HCT116 (cell line): Measurements from ENCODE around the gene ZMYND12. TPM values are rescaled to one million over a fixed set of nuclear protein-coding genes. Genes with fewer than 3 reads are reported as not detected.

Experiments
- ATAC-seq: fragments of 200-7000 bp; cut with Tn5 transposase; 2 replicates; pipeline ENCODE4 v1.9.1; 2020; ENCODE audit warnings: mild to moderate bottlenecking, moderate library complexity
- BruUV-seq: library from RNA; stranded (reverse); fragments of 400-500 nt; replicated peaks from 2 replicates; lab custom pipeline; 2021; lab: Mats Ljungman, UMichigan
- CTCF ChIA-PET: fragments of 300-600 bp; sonication (Branson Sonifier 250); formaldehyde crosslinking; loops from one replicate; lab custom pipeline; 2021; ENCODE audit warnings: antibody characterized with exemption; lab: Charles Lee
- POLR2A ChIA-PET: fragments of 300-600, 350-600 bp; sonication (Branson Sonifier 250); formaldehyde crosslinking; loops from one replicate; lab custom pipeline; 2021; ENCODE audit warnings: antibody characterized with exemption; lab: Charles Lee
- RAD21 ChIA-PET, 2 experiments: fragments of 300-600 bp; sonication (Branson Sonifier 250); formaldehyde crosslinking; loops; one replicate each; lab custom pipeline; 2023; ENCODE audit warnings: low total read pairs in 2 of 2; ENCODE audit not compliant: uncharacterized antibody in 2 of 2, unreplicated experiment in 2 of 2, low non-redundant PET in 1 of 2; lab: Charles Lee
- DNase-seq: peaks from one replicate; pipeline ENCODE4 v3.0.0-alpha.2; 2010; ENCODE audit warnings: low read depth, low spot score
- H2AFZ ChIP-seq: fragments of 200-600 bp; shearing (Covaris generic), sonication (generic); 2 replicates; pipeline ENCODE4 v1.6.1; 2017; ENCODE audit warnings: low read depth, mixed run types, mixed read lengths, antibody characterized with exemption, low read length; ENCODE audit not compliant: poor library complexity, severe bottlenecking
- H3K27ac ChIP-seq: 2 replicates; pipeline ENCODE4 v1.5.1; 2012; ENCODE audit warnings: low read depth, low read length
- H3K27me3 ChIP-seq: fragments of 200-600 bp; sonication (generic); 2 replicates; pipeline ENCODE4 v1.6.1; 2016; ENCODE audit warnings: mixed run types, low read length, mixed read lengths; ENCODE audit not compliant: insufficient read depth
- H3K36me3 ChIP-seq, 2 experiments: fragments of 200-500 bp in 1 of 2; fragments of 200-600 bp in 1 of 2; sonication (Bioruptor generic) in 1 of 2; sonication (generic) in 1 of 2; 2 replicates each; pipeline versions ENCODE4 v1.5.1 to v1.6.1; 2014 to 2016; ENCODE audit warnings: low read length in 2 of 2, inconsistent platforms in 1 of 2, mixed read lengths in 1 of 2, mixed run types in 1 of 2; ENCODE audit not compliant: insufficient read depth in 2 of 2, control insufficient read depth in 1 of 2
- H3K4me1 ChIP-seq, 2 experiments: fragments of 200-600 bp in 1 of 2; sonication (generic) in 1 of 2; 2 replicates each; pipeline versions ENCODE4 v1.5.1 to v1.6.1; 2012 to 2017; ENCODE audit warnings: low read length in 2 of 2, inconsistent platforms in 1 of 2, mild to moderate bottlenecking in 1 of 2, mixed read lengths in 1 of 2, mixed run types in 1 of 2, moderate library complexity in 1 of 2; ENCODE audit not compliant: insufficient read depth in 2 of 2, control insufficient read depth in 1 of 2
- H3K4me2 ChIP-seq: fragments of 200-600 bp; sonication (generic); 2 replicates; pipeline ENCODE4 v1.6.1; 2017; ENCODE audit warnings: mixed run types, low read length, mixed read lengths
- H3K4me3 ChIP-seq, 2 experiments: fragments of 200-600 bp in 1 of 2; sonication (generic) in 1 of 2; replicated peaks in 1 of 2; 2 replicates each; pipeline ENCODE4 v1.5.1; 2011 to 2016; ENCODE audit warnings: low read length in 2 of 2, control low read depth in 1 of 2, low read depth in 1 of 2, mild to moderate bottlenecking in 1 of 2, mixed read lengths in 1 of 2, mixed run types in 1 of 2
- H3K79me2 ChIP-seq: fragments of 200-600 bp; sonication (generic); 2 replicates; pipeline ENCODE4 v1.6.1; 2017; ENCODE audit warnings: mild to moderate bottlenecking, mixed run types, low read length, moderate library complexity, mixed read lengths; ENCODE audit not compliant: insufficient read depth
- H3K9ac ChIP-seq: fragments of 200-600 bp; sonication (generic); 2 replicates; pipeline ENCODE4 v1.6.1; 2016; ENCODE audit warnings: low read length, mixed read lengths
- H3K9me2 ChIP-seq: fragments of 200-600 bp; sonication (generic), shearing (Covaris generic); 2 replicates; pipeline ENCODE4 v1.6.1; 2017; ENCODE audit warnings: mixed run types, mild to moderate bottlenecking, moderate library complexity; ENCODE audit not compliant: insufficient read depth
- H3K9me3 ChIP-seq, 2 experiments: fragments of 200-500 bp in 1 of 2; fragments of 200-600 bp in 1 of 2; sonication (Bioruptor generic) in 1 of 2; sonication (generic) in 1 of 2; 2 replicates each; pipeline ENCODE4 v1.6.1; 2014 to 2017; ENCODE audit warnings: low read length in 2 of 2, mixed read lengths in 2 of 2, inconsistent platforms in 1 of 2, low read depth in 1 of 2, mild to moderate bottlenecking in 1 of 2, mixed run types in 1 of 2, moderate library complexity in 1 of 2; ENCODE audit not compliant: control insufficient read depth in 1 of 2, insufficient read depth in 1 of 2
- H4K20me1 ChIP-seq: fragments of 200-600 bp; sonication (generic), shearing (Covaris generic); 2 replicates; pipeline ENCODE4 v1.6.1; 2017; ENCODE audit warnings: mixed run types, mild to moderate bottlenecking, moderate library complexity; ENCODE audit not compliant: insufficient read depth
- ATF3 ChIP-seq: IDR thresholded peaks from 2 replicates; pipeline ENCODE4 v1.6.1; 2012
- CBX3 ChIP-seq: IDR thresholded peaks from 2 replicates; pipeline ENCODE4 v1.6.1; 2012; ENCODE audit warnings: low read depth
- CEBPB ChIP-seq: IDR thresholded peaks from 2 replicates; pipeline ENCODE4 v1.6.1; 2012; ENCODE audit warnings: low read depth
- CTCF ChIP-seq, 3 experiments: fragments of 200-600 bp in 1 of 3; sonication (generic) in 1 of 3; IDR thresholded peaks in 2 of 3; conservative IDR thresholded peaks in 1 of 3; 2 replicates each; pipeline ENCODE4 v1.5.1; 2012 to 2017; ENCODE audit warnings: low read depth in 2 of 3, low read length in 2 of 3, antibody characterized with exemption in 1 of 3, borderline replicate concordance in 1 of 3, control low read depth in 1 of 3, mild to moderate bottlenecking in 1 of 3, mixed read lengths in 1 of 3, mixed run types in 1 of 3, moderate library complexity in 1 of 3; ENCODE audit not compliant: insufficient read depth in 1 of 3
- EGR1 ChIP-seq: IDR thresholded peaks from 2 replicates; pipeline ENCODE4 v1.6.1; 2012; ENCODE audit warnings: low read depth
- ELF1 ChIP-seq: IDR thresholded peaks from 2 replicates; pipeline ENCODE4 v1.6.1; 2012; ENCODE audit warnings: low read depth, borderline replicate concordance
- EZH2 ChIP-seq: fragments of 200-600 bp; sonication (generic); IDR thresholded peaks from 2 replicates; pipeline ENCODE4 v1.6.1; 2017; ENCODE audit warnings: antibody characterized with exemption, mixed run types
- FOSL1 ChIP-seq: IDR thresholded peaks from 2 replicates; pipeline ENCODE4 v1.6.1; 2012; ENCODE audit warnings: low read depth
- JUND ChIP-seq: IDR thresholded peaks from 2 replicates; pipeline ENCODE4 v1.6.1; 2012
- POLR2A ChIP-seq: IDR thresholded peaks from 2 replicates; pipeline ENCODE4 v1.7.0; 2011; ENCODE audit warnings: borderline replicate concordance; ENCODE audit not compliant: insufficient read depth, insufficient read length; ENCODE audit errors: extremely low read depth
- POLR2AphosphoS5 ChIP-seq: IDR thresholded peaks from 2 replicates; pipeline ENCODE4 v1.6.1; 2011; ENCODE audit warnings: mild to moderate bottlenecking, low read depth, low read length, moderate library complexity
- RAD21 ChIP-seq: IDR thresholded peaks from 2 replicates; pipeline ENCODE4 v1.6.1; 2012; ENCODE audit warnings: low read depth, mild to moderate bottlenecking
- REST ChIP-seq: IDR thresholded peaks from 2 replicates; pipeline ENCODE4 v1.6.1; 2012; ENCODE audit warnings: low read depth
- SIN3A ChIP-seq: IDR thresholded peaks from 2 replicates; pipeline ENCODE4 v1.6.1; 2012; ENCODE audit warnings: low read depth
- SP1 ChIP-seq: IDR thresholded peaks from 2 replicates; pipeline ENCODE4 v1.6.1; 2012; ENCODE audit warnings: low read depth
- SRF ChIP-seq: IDR thresholded peaks from 2 replicates; pipeline ENCODE4 v1.6.1; 2012; ENCODE audit warnings: low read depth
- YY1 ChIP-seq: IDR thresholded peaks from 2 replicates; pipeline ENCODE4 v1.6.1; 2011; ENCODE audit warnings: low read length, low read depth, moderate library complexity, mild to moderate bottlenecking; ENCODE audit not compliant: insufficient replicate concordance; ENCODE audit errors: extremely low read depth
- ZBTB33 ChIP-seq: IDR thresholded peaks from 2 replicates; pipeline ENCODE4 v1.6.1; 2011; ENCODE audit warnings: mild to moderate bottlenecking, low read length, moderate library complexity; ENCODE audit not compliant: insufficient replicate concordance; ENCODE audit errors: extremely low read depth
- ZFX ChIP-seq: fragments of 450-650 bp; IDR thresholded peaks from 2 replicates; pipeline ENCODE4 v1.6.1; 2017
- ZNF274 ChIP-seq: fragments of 200-500 bp; sonication (Bioruptor generic); IDR thresholded peaks from 2 replicates; pipeline ENCODE4 v1.6.1; 2014; ENCODE audit warnings: mild to moderate bottlenecking, low read depth, low read length, inconsistent platforms
- intact Hi-C: fragments of 100-400 bp; cut with micrococcal nuclease; formaldehyde crosslinking; loops from 2 replicates; pipeline ENCODE4 v1.10.0; 2022
- total RNA-seq: library from RNA; stranded (reverse); gene quantifications from one replicate; pipeline ENCODE4 v1.2.1, GENCODE V29; 2021; ENCODE audit not compliant: unreplicated experiment

The ZMYND12 gene
- total RNA-seq, 1 experiment from 2014 or later: 0.25 TPM

GRCh38 chr1:42385283-42385682 lies 70.5 kb downstream of the ZMYND12 start:
- no peak overlapping the region for H3K9ac ChIP-seq
- no peaks in the 10 kb centered on the region for H3K27me3 ChIP-seq
- BruUV-seq: no TSS peak
- CTCF ChIA-PET: no interaction called here
- no peak overlapping the region for H3K4me2 ChIP-seq
- ATAC-seq (no peak), DNase-seq (no peak)
- H3K9me3 ChIP-seq: no peaks in the 10 kb centered on the region
- intact Hi-C loops: no loop called here
- no peak overlapping the region for H2AFZ ChIP-seq
- H3K27ac ChIP-seq: no peak overlapping the region
- RAD21 ChIA-PET: no interaction called here
- no peaks in the 10 kb centered on the region for H3K79me2 ChIP-seq
- peaks cover 0 to 18% of the 10 kb centered on the region in 2 experiments; a peak in 3 of 4 replicates for H3K4me1 ChIP-seq
- no peaks in the 10 kb centered on the region for H3K9me2 ChIP-seq
- H3K4me3 ChIP-seq: no peak overlapping the region
- POLR2A ChIA-PET: no interaction called here
- no peaks in the 10 kb centered on the region for H4K20me1 ChIP-seq
- TF ChIP-seq EGR1: no peak
- TF ChIP-seq ZFX: no peak
- TF ChIP-seq ATF3: no peak
- TF ChIP-seq EZH2: no peak
- TF ChIP-seq ELF1: no peak
- no peak for TF ChIP-seq SRF
- TF ChIP-seq ZNF274: no peak
- TF ChIP-seq POLR2AphosphoS5: no peak
- TF ChIP-seq FOSL1: no peak
- TF ChIP-seq YY1: no peak
- TF ChIP-seq RAD21: no peak
- no peak for TF ChIP-seq CTCF (IDR thresholded peaks at IDR 0.05 in 2 of 3, conservative IDR thresholded peaks at IDR 0.05 in 1 of 3; ENCODE audit: borderline replicate concordance in 1 of 3, insufficient read depth in 1 of 3, low read depth in 2 of 3, low read length in 2 of 3)
- TF ChIP-seq REST: no peak
- no peak for TF ChIP-seq SIN3A
- TF ChIP-seq JUND: no peak
- TF ChIP-seq CBX3: no peak
- TF ChIP-seq CEBPB: no peak
- no peak for TF ChIP-seq SP1
- TF ChIP-seq ZBTB33: no peak
- TF ChIP-seq POLR2A: no peak
- no peaks in the 10 kb centered on the region for H3K36me3 ChIP-seq
